ENCODE data around the gene RPL21.
"Not testable (repeated sequence)": the region's sequence is repeated elsewhere in the genome, so short reads cannot be mapped to it uniquely, and the experiment has no call there.

RPL21 gene

DNA sequence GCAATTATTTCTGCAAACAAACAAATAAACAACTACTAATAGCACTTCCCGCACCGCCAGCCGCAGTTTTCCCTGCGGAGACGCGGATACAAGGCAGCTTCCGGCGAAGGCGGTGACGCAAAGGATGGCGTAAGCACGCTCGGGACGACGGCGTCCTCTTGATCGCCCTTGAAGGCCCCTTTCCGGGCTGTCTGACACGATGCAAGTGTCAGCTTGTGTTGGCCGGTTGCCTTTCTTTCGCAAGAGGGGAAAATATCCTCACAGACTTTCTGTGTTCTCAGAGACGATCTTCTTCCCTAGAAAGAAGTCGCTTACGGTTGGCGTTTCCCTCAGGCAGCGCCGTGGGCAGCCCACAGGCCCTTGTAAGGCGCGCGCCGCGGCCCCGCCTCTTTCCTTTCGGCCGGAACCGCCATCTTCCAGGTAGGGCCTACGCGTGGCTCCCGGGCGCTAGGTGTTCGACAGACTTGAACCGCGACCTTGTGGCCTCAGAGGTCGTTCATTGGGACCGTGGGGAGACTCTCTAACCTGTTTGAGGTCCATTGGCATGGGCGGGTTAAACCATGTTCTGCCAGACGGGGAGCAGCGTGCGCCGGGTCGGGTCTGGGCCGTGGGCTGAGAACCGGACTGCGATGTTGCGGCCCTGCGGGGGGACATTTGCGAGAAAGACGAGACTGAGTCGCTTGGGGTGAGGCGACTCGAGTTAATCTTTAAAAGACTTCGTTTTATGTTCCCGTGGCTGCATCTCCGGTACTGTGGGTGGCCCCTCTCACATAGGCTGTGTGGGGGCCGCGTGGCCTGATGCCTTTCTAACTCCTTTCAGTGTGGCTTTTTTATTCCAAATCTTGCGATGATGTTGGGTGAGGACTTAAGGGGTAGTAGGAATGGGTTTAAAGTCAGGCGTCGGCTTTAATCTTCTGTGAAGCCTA, at the start of gene RPL21:
Gene RPL21 (plus strand): TSS at position 393 of the 926 bp plus-strand sequence. CDS start 2,219 bp downstream, outside the sequence.
- DNase-seq = peak; percentile 92 to 93

DNA sequence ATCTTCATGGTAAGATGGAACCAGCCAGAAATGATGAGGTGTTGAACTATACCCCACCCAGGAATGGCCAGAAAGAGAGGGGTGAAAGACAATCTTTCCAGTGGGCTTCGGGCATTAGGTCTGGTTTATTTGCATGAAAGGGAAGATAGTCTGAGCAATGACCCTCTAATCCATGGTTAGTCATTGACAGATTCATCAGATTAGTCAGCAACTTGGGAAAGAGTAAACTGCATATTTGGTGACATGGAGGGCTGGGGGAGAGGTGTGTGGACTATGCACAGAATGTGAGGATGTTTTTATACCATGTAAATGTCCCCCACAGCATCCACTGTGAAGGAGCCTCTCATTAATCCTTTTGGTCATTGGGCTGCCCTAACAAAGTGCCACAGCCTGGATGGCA, 49.7 kb upstream of the RPL21 start:
- DNase-seq = no peak

DNA sequence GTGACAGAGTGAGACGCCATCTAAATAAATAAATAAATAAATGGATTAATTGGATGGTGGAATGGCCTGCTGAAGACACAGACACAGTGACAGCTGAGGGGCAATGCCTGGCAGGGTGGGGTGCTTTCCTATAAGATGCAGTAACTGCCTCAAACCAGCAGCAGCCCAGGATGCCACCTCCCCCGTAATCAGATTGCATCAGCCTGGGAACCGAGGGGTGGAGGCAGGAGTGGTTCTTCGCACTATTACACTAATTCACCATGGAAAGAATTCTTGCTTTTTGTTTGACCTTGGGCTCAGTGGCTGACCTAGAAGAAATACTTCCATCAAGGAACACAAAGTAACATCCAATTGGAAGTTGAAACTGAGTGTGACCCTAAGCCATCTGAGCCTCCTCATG, 48.2 kb upstream of the RPL21 start:
- DNase-seq = no peak

DNA sequence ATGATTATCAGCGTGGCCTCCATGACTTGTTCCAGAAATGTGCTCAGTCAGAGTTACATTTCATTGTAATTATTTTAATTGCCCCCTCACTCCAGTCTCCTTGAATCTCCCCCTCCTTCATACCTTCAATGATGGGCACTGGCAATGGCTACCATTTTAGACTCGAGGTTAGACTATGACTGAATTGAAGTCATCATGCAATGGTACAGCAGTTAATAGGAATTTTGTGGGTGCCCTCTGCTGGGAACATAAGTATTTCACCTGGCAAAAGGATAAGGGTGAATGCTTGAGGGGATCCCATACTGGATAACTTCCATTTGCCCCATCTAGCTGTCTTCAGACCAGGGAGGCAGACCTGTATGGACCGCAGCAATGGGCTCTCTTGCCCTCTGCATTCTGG, 47.5 kb upstream of the RPL21 start:
- DNase-seq = peak in 1 of 2 donors; percentile 19

DNA sequence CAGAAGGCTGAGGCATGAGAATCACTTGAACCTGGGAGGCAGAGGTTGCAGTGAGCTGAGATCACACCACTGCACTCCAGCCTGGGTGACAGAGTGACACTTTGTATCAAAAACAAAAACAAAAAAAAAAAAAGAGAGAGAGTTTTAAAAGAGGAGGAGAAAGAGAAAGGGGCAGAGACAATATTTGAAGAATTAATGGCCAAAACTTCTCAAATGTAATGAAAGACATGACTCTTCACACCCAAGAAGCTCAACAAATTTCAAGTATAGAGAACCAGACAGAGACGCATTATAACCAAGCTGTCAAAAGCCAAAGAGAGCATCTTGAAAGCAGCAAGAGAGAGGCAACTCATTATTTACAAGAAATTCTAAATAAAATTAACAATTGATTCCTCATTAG, 42.8 kb upstream of the RPL21 start:
- DNase-seq = no peak

DNA sequence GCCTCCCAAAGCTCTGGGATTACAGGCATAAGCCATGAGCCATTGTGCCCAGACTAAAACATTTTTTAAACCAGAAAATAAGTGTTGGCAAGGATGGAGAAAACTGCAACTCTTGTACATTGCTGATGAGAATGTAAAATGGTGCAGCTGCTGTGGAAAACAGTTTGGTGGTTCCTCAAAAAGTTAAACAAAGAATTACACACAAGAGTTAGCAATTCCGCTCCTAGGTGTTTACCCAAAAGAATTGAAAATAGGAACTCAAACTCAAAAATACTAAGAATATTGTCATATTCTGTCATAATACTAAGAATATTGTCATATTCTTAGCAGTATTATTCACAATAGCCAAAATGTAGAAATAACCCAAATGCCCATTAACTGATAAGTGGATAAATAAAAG, 40.1 kb upstream of the RPL21 start:
- DNase-seq = no peak

DNA sequence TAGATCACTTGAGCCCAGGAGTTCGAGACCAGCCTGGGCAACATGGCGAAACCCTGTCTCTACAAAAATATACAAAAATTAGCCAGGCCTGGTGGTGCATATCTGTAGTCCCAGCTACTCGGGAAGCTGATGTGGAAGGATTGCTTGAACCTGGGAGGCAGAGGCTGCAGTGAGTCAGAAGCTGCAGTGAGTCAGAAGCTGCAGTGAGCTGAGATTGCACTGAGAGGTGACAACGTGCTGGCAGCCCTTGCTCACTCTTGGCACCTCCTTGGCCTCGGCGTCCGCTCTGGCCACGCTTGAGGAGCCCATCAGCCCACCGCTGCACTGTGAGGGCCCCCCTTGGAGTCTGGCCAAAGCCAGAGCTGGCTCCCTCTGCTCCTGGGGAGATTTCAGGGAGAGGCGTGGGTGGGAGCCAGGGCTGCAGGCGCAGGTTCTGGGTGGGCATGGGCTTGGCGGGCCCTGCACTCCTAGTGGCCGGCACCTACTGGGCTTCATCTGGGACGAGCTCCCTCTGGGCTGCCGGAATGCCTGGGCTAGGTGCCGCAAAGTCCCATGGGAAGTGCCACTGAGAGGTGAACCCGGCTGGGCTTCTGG, 39.5 kb upstream of the RPL21 start:
- DNase-seq = no peak

DNA sequence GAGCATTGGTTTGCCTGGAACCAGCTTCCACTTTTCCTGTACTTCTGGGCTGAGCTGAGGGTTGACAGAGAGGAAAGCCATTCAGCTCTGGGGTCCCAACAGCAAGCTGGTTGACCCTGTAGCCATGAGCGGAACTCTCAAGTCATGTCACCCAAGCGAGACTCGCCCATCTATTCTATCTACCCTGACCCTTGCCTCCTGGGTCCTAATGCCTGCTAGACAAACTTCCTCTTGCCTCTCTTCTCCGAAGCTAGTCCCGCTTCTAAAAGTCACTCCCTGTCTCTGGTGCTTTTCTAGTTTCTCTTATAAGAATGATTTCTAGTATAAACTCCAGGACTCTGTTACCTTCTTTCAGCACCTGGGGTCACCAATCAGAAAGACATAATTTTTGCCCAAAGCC, 38.0 kb upstream of the RPL21 start:
- not testable (repeated sequence) for DNase-seq

DNA sequence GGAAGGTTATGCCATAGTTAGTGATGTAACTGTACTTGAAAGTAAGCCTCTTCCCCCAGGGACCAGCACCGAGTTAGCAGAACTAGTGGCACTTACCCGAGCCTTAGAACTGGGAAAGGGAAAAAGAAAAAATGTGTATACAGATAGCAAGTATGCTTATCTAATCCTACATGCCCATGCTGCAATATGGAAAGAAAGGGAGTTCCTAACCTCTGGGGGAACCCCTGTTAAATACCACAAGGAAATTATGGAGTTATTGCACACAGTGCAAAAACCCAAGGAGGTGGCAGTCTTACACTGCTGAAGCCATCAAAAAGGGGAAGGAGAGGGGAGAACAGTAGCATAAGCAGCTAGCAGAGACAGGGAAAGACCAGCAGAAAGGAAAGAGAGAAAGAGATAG, 33.6 kb upstream of the RPL21 start:
- DNase-seq = not testable (repeated sequence)

DNA sequence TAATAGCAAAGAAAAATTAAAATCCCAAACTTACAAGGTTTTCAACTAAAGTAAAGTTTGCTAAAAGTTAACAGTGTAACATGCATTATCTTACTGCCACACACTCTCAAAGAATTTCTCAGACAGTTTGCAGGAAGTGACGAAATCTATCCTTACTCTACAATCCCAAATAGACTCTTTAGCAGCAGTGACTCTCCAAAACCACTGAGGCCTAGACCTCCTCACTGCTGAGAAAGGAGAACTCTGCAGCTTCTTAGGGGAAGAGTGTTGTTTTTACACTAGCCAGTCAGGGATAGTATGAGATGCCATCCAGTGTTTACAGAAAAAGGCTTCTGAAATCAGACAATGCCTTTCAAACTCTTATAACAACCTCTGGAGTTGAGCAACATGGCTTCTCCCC, 32.5 kb upstream of the RPL21 start:
- DNase-seq = not testable (repeated sequence)

DNA sequence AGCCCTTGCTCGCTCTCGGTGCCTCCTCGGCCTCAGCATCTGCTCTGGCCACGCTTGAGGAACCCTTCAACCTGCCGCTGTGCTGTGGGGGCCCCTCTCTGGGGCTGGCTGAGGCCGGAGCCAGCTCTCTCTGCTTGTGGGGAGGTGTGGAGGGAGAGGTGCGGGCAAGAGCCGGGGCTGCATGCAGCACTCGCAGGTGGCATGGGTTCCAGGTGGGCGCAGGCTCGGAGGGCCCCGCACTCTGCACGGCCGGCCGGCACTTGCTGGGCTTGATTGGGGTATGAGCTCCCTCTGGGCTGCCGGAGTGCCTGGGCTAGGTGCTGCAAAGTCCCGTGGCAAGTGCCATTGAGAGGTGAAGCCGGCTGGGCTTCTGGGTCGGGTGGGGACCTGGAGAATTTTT, 31.7 kb upstream of the RPL21 start:
- DNase-seq = no peak

DNA sequence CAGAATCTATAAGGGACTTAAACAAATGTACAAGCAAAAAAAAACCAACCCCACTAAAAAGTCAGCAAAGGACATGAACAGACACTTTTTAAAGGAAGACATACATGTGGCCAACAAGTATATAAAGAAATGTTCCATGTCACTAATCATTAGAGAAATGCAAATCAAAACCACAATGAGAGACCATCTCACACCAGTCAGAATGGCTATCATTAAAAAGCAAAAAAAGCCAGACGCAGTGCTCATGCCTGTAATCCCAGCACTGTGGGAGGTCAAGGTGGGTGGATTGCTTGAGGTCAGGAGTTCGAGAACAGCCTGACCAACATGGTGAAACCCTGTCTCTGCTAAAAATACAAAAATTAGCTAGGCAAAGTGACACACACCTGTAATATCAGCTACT, 29.3 kb upstream of the RPL21 start:
- not testable (repeated sequence) for DNase-seq

DNA sequence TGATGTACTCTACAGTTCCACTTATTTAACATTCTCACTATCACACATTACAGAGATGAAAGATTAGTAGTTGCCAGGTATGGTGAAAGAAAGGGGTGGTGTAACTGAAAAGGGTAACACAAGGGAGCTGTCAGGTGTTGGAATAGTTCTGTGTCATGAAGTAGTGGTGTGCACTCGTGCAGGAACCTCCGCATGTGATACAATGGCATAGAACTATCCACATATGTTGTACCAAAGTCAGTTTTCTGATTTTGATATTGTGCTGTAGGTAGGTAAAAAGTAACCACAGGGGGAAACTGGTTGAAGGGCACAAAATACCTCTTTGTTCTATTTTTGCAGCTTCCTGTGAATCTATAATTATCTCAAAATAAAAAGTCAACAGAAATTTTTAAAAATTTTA, 24.4 kb upstream of the RPL21 start:
- DNase-seq = no peak

DNA sequence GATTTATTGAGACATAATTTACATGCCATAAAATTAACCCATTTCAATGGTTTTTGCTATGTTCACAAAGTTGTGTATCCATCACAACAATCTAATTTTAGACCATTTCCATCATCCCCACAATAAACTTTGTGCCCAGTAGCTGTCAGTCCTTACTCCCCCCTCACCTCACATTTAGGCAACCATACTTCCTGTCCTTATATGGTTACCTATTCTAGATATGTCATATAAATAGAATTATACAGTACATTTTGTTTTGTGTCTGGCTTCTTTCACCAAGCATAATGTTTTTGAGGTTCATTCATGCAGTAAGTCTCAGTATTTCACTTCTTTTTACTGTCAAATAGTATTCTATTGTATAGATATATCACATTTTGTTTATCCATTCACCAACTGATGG, 23.2 kb upstream of the RPL21 start:
- DNase-seq = no peak

DNA sequence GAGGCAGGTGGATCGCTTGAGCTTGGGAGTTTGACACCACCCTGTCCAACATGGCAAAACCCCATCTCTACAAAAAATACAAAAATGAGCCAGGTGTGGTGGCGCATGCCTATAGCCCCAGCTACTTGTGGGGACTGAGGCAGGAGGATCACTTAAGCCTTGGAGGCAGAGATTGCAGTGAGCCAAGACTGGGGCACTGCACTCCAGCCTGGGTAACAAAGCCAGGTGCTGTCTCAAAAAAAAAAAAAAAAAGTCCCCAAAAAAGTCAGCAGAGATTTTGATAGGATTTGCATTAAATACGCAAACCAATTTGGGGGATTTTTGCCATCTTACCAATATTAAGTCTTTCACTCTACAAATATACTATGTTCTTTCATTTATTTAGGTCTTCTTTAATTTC, 21.7 kb upstream of the RPL21 start:
- no peak for DNase-seq

DNA sequence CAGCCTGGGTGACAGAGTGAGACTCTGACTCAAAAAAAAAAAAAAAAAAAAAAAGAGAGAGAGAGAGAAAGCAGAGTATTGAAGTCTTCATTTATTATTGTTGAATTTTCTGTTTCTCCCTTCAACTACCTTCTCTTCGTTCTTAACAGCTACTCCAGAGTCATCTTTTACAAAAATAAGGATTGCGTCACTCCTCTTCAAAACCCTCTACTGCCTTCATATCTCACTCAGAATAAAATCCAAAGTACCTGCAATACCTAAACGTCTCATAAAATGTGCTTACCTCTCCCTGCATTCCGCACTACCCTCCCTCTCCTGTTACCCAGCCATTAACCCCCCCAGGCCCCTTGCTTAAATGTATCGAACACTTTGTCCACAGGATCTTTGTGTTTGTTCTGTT, 17.4 kb upstream of the RPL21 start:
- DNase-seq = no peak

DNA sequence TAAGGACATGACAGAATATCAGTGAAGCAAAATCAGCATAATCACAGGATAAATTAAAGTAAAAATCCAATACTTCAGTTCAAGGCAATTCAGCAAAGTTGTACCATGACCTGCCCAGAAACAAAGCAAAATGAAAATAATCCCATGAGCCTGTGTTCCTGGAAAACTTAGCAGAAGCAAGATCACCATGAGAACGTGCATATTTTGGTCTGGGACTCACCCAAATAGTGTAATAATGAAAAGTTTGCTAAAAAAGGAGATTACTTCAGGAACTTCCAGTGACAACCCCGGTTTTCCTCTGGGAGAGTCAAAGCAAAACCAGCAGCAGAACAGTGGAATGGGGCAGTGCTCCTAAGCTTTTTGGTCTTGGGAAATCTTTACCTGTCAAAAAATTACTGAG, 14.9 kb upstream of the RPL21 start:
- no peak for DNase-seq

DNA sequence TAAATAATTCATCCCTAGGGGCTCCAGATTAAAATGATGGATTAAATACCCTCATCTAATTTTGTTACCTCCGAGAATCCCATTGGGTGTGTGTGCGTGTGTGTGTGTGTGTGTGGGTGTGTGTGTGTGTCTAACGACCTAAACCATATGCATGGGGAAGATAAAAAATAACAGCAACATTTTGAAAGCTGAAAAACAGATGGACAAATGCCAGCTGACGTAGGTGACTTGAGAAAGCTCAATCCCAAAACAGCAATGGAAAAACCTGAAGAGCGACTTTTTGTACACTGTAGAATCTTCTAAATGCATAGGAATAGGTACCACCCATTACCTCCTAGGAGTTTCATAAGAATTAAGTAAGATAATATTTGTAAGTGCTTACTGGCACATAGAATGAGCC, 8.7 kb upstream of the RPL21 start:
- no peak for DNase-seq

DNA sequence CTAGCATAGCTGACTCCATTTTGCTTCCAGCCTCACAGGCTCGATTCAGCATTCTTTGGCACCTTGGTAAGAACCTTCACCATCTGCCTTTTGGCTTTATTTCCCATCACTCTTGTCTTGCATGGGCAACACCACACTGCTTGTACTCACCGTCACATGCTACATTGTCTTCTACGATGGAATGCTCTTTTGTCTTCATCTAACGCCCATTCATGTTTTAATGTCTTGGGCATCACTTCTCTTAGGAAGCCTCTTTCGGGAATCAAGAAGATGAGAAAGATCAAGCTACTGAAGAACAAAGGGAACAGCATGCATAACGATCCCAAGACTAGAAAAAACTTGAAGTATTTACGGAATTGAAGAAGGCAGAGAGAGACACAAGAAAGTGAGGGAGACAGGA, 5.7 kb upstream of the RPL21 start:
- no peak for DNase-seq

DNA sequence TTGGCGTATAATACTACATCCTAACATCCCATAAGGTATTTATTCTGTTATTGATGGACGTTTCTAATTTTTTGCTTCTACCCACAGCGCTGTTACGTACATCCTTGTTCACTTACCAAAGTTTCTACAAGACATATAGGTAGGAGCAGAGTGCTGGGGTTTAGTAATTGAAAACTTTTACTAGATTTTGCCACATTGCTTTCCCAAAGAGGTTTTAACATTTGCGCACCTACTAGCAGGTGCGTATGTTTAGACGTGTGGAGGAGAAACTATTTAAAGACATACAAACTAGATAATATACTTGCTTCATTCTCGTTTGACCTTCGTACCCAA, 559 bp upstream of the RPL21 start:
- DNase-seq = no peak

DNA sequence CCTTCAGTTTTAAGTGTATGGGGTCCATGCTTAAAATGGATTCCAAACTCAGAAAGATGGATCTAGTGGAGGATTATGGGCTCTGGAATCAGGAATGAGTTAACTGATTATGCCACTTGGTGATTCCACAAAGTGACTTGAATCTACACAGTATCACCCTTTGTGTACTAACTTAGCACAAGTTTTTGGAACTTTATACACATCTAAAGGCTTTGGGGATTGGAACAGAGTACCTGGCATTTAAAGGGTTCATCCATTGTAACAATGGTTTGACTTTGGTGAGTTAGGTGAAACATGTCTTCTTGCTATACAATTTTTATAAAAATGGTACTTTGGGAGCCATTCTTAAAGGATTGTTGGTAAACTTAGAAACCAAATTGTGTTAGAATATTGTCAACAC, 1.1 kb downstream of the RPL21 start:
- no peak for DNase-seq

DNA sequence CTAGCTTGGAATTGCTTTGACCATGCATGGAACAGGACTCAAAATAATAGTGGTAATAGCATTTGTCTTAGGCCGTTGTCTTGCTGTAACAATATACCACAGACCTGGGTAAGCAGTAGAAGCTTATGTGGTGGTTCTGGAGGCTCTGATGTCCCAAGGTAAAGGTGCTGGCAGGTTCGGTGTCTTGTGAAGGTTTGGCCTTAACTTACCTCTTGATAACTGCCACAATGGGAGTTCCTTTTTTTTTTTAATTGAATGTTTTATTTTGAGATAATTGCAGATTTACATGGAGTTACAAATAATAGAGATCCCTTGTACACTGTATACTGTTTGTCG, 5.8 kb downstream of the RPL21 start:
- no peak for DNase-seq

DNA sequence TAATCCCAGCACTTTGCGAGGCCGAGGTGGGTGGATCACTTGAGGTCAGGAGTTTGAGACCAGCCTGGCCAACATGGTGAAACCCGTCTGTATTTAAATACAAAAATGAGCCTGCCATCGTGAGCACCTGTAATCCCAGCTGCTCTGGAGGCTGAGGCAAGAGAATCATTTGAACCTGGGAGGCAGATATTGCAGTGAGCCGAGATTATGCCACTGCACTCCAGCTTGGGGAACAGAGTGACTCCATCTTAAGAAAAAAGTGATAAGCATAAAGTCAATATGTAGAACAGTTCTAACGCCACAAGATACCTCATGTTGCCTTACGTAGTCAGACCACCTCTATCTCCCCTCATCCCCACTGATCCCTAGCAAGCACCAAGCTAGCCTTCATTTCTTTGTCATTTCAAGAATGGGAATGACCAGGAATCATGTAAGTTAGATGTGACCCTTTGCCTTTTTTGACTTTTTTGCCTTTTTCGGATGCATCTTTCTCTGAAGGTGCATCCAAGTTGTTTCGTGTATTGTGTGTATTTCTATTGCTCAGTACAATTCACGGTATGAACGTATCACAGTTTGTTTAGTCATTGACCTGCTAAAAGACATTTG, 6.4 kb downstream of the RPL21 start:
- DNase-seq = no peak

DNA sequence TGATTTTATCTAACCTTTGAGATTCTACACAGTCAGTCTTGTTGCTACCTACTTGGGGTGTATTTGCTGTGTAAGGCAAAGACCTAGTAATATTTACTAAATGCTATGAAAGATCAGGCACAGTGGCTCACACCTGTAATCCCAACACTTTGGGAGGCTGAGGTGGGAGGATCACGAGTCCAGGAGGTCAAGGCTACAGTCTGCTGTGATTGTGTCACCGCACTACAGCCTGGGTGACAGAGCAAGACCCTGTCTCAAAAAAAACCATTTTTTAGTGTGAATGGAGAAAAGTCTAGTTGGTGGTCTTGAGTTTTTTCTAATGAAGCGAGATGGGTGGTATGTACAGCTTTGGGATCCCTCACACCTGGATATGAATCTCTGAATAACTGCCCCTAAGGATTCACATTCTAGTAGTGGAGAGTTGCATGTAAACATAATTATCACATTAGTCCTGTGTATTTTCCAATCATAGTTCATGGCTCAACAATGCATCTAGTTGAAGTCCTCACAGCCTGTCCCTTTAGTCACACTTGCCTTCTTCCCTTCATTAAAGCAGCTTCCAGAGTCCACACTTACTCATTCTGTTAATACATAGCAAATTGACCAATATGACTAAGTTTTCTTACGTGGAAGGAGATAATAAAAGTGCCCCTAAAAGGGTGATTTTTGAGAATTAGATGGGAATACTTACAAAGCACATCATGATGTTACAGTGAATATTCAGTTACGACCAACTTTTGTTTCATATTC, 7.5 kb downstream of the RPL21 start:
- no peak for DNase-seq
